Left ventricle myocardium superior (tissue), 1 donor: ENCODE data around the gene NRCAM. TPM values are rescaled to one million over a fixed set of nuclear protein-coding genes. Genes with fewer than 3 reads are reported as not detected.

Experiments used
- ATAC-seq: fragments of 200-7000 bp; cut with Tn5 transposase; one replicate; pipeline ENCODE4 v1.9.1; 2020; ENCODE audit warnings: mild to moderate bottlenecking, moderate library complexity
- DNase-seq: peaks from one replicate; pipeline ENCODE4 v3.0.0-alpha.2; 2020
- intact Hi-C: fragments of 100-400 bp; cut with micrococcal nuclease; formaldehyde crosslinking; loops from one replicate; pipeline ENCODE4 v1.11.0; 2022
- total RNA-seq: library from RNA; stranded (reverse); fragmentation: NEBNext Ultra II Directional; extraction: Animal tissue kit (Norgen Biotek cat#: 25700); gene quantifications from one replicate; pipeline ENCODE4 v1.2.1, GENCODE V29; 2021
- donor health status: DM: no; HTN: yes; CAD: no; lungs with severe emphysema.

The NRCAM gene
- total RNA-seq, 1 donor from 2014 or later: 0.62 TPM

DNA sequence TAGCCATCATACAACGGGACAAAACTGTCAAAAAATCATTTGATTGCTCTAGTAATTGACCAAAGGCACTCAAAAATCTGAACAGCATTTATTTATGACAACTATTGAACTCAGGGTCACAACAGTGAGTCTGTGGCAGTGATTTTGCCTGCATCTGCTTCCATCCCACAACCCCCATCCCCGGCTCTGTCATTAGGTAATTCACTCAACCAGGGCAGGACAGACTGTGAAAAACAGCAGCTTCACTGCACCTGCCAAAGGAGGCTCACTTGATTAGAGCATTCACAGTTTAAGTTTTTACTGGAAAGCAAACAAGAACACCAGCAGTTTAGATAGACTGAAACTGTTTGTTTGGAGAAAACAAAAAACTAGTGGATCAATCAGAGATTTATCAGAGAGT, 22.2 kb downstream of the NRCAM start:
- intact Hi-C loops: no loop called here
- ATAC-seq (no peak), DNase-seq (no peak)

DNA sequence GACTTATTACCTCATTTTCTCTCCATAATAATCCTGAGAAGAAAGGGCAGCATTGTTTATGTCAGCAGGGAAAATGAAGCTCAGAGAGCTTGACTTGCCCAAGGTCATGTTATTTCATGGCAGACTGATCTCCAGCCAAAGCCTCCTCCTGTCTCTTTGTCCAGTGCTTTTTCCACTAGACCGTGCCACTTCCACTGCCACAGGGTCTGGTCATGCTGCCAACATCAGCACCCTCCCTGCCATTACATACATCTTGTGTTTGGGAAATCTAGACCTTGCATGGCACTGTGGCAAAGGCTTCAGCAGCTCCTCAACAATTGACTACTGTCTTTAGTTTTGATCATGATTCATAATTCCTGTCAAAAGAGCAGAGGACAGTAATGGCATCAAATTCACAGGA, 25.1 kb downstream of the NRCAM start:
- intact Hi-C loops: no loop called here
- DNase-seq (no peak), ATAC-seq (no peak)

GRCh38 chr7:108430664-108431063, 25.6 kb downstream of the NRCAM start:
- ATAC-seq (no peak), DNase-seq (no peak)
- intact Hi-C loops: no loop called here

GRCh38 chr7:108427766-108428165, 28.5 kb downstream of the NRCAM start:
- intact Hi-C loops: no loop called here
- ATAC-seq: no peak
- DNase-seq: no peak

GRCh38 chr7:108425714-108426275, 30.4 kb downstream of the NRCAM start:
- intact Hi-C loops: no loop called here

DNA sequence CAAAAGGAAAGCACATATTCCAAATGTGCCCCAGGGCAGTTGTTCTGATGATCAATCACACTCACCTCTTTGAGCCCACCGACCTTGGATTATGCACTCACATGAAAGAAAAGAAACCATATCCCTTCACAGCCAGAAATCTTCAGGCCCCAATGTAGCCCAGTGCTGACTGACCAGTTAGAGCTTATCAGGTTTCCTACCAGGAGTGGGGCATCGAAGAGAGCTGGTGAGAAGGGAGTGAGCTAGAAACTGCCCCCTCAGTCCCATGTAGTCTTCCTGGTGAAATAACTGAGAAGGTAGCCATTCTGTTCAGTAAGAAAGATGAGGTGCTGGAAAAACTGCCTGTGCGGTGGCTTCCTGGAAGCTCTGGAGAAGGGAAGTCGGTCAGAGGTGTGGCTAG, 32.2 kb downstream of the NRCAM start:
- ATAC-seq: no peak
- no peak for DNase-seq
- intact Hi-C loops: no loop called here

More at GRCh38 chr7:108425714-108426275, 30.4 kb downstream of the NRCAM start:
- ATAC-seq (no peak), DNase-seq (no peak)

GRCh38 chr7:108423089-108423989, 32.9 kb downstream of the NRCAM start:
- DNase-seq: no peak
- intact Hi-C loops: no loop called here
- ATAC-seq: no peak

GRCh38 chr7:108421720-108422331, 34.4 kb downstream of the NRCAM start:
- intact Hi-C loops: no loop called here
- ATAC-seq (no peak), DNase-seq (no peak)

DNA sequence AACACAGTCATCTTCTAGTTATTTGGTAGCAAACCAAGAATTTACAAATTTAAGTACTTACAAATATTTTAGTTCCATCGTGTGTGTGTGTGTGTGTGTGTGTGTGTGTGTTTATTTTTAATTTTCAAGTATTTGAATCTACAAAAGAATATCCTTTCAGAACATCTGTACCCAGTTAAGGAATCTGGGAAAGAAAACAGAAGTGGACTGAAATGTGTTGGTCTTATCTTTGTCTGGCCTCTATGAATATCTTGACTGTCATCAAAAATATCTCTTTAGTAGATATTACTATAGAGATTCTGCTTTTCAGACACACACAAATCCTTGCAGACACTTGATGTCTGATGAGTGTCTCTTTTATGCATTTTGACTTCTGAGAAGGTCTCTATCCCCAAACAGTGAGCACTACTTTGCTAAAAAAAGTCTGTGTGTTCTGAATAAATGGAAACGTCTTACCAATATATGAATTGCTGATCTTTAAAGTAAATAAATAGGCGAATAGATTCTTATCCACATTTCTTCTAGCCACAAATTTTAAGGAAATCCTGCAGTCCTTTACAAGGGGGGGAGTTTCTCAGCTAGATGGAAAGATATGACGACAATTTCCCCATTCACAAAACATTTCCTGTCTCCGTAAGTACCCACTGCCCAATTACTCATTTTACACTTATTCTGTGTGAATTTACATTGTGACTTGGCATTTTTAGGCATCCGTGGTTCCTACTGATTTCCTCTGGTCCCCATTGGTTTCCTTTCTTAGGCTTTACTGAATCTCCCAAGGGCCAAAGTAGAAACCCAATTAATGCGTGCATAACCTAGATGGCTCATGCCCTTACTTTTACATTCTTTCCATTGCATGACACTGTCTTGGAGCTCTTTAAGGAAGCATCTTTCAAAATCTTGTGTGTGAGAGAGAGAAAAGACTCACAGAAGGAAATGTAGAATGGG, 36.0 kb downstream of the NRCAM start:
- intact Hi-C loops: no loop called here
- DNase-seq (no peak), ATAC-seq (no peak)

- ATAC-seq (no peak), DNase-seq (no peak)
- intact Hi-C loops: no loop called here
These were observed 37.3 kb downstream of the NRCAM start for GRCh38 chr7:108418946-108419345.

DNA sequence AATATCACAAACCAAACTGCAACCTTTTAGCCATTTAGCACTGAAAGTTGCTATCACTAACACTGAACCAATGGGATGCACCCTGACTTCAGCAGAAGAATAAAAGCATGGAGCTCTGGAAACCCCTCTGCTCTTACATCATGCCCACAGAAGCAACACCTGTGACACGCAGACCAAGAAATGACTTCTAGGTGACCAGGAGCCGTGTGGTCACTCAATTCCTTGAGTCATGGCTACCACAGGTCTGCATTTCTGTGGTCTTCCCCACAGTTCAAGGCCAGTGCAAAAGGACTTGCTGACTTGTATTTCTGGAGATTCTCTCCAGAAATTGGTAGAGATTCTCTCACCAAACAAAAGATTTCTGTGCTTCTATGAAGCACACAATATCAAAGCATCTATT, 38.3 kb downstream of the NRCAM start:
- no peak for ATAC-seq
- intact Hi-C loops: no loop called here
- DNase-seq: no peak

- no peak for DNase-seq
- intact Hi-C loops: no loop called here
- no peak for ATAC-seq
These were observed 39.1 kb downstream of the NRCAM start for GRCh38 chr7:108417144-108417543.

DNA sequence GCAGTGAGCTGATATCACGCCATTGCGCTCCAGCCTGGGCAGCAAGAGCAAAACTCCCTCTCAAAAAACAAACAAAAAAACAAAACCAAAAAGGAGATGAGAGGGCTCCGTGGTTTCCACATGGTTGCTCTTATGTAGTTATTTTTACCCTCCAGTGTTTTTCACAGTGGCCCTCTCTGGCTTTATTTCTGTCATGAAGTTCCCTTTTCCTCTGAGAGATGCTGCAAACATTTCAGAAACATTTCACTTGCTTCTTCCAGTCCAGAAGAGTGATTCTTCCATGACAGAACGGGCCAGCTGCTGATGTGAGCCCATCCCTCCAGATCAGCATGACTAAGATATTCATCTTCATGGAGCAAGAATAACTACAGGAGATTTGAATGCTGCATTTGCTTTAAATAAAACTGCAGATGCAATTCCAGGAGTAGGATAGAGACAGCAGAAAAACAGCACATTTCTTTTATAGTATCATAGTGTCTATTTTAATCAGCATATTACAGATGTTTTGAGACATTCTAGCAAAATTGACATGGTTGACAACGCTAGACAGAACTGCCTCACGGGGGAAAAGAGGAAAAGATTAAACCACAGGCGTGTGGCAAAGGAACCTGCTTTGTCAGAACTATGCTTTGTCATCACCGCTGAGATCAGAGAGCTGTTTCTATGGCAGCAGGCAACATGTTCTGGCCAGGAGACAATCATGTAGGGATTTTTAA, 40.3 kb downstream of the NRCAM start:
- no peak for DNase-seq
- intact Hi-C loops: no loop called here

DNA sequence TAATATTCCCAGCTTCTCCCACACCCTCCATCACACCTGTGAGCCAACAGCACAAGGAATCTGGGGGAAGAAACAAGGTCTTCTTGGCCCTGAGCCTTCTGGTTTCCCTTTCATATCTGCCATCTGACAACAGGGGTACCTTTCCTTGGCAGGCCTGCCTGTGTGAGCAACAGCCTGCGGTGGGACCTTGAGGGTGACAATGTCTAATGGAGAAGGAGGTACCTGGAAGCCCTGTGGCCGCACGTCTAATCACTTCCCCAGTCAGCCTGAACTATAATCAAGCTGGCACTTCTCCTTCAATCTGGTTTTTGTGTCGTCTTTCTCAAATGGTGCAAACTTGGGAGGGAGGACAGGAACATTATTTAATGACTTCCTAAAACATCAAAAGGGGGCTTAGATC, 41.2 kb downstream of the NRCAM start:
- intact Hi-C loops: no loop called here
- ATAC-seq: no peak
- DNase-seq: no peak

More for the DNA sequence above, 40.3 kb downstream of the NRCAM start:
- no peak for ATAC-seq

GRCh38 chr7:108413782-108414492, 42.3 kb downstream of the NRCAM start:
- ATAC-seq (no peak), DNase-seq (no peak)
- intact Hi-C loops: no loop called here

GRCh38 chr7:108413337-108413736, 42.9 kb downstream of the NRCAM start:
- intact Hi-C loops: no loop called here
- ATAC-seq: no peak

GRCh38 chr7:108409146-108409545, 47.1 kb downstream of the NRCAM start:
- intact Hi-C loops: no loop called here
- no peak for DNase-seq
- ATAC-seq: no peak

More at GRCh38 chr7:108413337-108413736, 42.9 kb downstream of the NRCAM start:
- DNase-seq: no peak
